HG03460 (cell line): ENCODE measurements around the gene OTOF.
"Not testable (repeated sequence)": the region's sequence is repeated elsewhere in the genome, so short reads cannot be mapped to it uniquely, and the experiment has no call there.

Source experiments
- ATAC-seq: cut with Tn5 transposase; IDR thresholded peaks from one replicate; pipeline ENCODE4 v1.9.1; 2021; ENCODE audit not compliant: unreplicated experiment

Gene OTOF

DNA sequence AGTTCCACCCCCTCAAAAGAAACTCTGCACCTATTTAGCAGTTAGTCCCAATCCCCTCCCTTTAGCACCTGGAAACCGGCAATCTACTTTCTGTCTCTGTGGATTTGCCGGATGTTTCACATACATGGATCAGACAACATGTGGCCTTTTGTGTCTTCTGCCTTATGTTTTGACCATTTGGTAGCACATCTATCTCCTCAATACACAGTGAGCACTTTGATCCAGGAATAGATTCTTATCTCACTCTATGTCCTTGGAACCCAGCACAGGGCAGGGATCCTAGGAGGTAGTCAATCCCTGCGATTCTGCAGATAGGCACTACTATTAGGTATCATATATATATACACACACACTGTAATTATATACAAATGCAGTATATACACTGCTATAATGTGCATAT, 3.8 kb upstream of the OTOF start:
- ATAC-seq: no peak

DNA sequence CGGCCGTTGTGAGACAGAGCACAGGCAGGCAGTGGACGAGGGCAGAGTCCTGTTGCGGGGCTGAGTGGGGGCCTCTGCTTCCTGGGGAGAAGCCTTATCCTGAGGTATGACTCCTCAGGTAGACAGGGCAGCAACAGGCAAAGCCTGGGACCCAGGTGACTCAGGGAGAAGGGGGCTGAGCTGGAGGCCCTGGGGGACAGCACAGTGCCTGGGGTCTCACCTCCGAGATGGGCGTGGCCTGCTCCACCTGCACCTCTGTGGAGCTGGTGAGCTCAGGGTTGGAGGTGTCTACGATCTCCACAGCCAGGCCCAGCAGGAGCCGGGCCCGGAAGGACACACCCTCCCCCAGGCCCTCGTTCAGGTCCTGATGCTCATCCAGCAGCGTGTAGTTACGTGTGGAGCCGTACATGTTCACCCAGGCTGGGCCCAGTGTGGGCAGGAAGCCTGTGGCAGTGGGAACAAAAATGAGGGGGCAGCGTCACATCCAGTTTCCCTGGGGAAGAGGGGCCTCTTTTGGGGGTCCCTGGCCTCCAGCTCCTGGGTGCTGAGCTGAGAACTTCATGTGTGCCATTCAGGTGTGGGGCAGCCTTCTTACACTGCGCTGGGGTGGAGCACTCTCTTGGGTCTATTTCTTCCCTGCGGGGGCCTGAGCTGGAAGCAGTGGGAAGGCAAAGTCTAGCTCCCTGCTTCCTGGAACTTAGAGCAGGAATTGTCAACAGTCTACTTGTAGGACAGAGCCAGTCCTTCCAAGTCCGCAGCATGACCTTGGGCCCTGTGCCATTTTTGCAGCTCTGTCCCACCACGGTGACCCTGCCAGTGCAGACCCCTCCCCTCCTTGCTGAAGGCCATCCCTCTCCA, 2.9 kb upstream of the OTOF start:
- no peak for ATAC-seq

DNA sequence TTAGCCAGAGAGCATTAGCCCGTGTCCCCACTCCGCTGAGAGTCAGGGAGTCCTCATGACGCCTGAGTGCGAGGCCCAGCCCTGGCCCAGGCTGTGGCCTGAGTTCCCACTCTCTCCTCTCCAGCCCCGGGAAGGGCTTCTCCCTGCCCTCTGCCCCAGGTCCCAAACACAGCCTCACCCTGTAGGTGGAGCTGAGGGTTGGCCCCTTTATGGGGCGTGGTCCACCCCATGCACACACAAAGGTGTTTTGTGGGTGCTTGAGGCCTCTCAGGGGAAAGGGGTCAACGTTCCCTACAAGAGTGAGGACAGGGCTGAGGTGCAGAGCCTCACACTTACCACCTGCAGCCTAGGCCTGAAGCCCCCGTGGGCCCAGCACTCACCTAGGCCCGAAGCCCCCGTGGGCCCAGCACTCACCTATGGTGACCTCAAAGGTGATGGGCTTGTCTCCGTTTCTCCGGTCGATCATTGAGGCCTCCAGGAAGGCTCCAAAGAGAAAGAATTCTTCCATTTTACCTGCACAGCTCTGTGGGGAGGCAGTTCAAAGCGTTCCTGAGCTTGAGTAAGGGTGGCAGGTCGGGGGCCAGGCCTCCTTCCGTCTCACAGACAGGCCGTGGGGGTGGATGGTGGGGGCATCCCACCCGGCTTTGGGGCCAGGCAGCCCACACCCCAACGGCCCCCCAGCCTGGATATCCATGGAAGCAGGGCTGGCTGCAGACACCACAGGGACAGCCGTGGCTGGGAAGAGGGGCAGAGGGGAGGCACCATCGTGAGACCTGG, 2.1 kb upstream of the OTOF start:
- no peak for ATAC-seq

DNA sequence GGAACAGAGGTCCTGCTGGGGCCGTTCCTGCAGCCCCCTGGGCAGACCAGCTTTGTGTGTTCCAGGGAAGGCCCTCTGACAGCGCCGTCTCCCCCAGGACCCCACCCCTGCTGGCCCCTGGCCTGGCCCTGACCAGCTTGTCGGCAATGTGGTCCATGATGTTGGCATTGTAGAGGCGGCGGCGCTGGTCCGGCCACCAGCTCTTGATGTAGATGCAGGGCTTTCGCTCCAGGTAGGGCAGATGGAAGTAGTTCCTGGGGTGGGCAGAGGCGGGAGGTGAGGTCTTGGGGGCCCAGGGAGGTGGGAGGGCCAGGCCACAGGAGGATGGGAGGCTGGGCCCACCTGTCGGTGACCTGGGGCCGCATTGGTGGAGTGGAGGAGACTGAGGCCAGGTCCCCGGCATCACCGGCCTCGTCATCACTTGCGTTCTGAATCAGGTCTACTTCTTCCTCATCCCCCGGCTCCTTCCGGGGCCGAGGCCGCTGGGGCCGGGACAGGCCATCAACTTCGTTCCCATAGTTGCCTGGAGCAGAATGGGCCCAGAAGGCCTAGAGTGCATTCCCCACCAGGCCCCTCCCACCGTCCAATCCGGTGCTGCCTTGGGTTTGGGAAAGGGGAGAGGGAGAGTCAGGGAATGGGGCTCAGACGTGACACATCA, 1.3 kb upstream of the OTOF start:
- no peak for ATAC-seq

GRCh38 chr2:26478366-26478765, 442 bp upstream of the OTOF start:
- ATAC-seq: no peak

DNA sequence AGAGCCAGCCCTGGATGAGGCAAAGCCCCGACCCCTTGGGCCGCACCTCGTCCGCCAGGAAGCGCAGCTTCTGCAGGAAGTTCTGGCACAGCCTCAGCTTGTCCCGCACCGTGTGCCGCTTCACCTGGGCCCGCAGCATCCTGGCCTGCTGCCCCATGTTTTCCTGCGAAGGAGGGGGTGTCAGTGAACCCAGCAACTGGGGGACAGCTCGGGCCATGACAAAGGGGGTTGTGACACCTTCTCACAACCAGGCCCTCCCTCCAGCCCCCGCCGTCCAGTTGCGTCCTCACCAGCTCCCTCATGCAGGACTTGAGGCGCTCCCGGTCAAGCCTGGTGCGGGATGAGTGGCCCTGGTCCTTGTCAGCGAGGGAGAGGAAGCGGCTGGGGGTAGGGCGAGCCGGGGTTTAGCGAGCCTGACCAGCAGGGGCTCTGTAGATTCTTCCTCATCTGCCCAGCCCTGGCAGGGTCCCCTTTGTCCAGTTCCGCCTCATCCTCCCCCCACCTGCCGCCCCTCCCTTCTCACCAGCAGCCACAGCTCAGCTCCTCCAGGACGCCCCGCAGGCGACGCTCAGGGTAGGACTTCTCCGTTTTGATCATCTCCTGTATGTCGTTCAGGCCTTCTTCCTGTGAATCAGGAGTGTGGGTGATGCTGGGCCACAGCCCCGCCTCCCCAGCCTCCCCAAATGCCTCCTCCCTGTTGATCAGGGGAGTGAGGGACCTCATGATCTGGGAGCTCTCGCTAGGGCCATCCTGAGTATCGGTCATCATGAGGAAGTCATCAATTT, 606 bp downstream of the OTOF start:
- no peak for ATAC-seq

GRCh38 chr2:26475832-26476501, 2.0 kb downstream of the OTOF start:
- no peak for ATAC-seq

GRCh38 chr2:26475037-26475436, 2.9 kb downstream of the OTOF start:
- no peak for ATAC-seq

DNA sequence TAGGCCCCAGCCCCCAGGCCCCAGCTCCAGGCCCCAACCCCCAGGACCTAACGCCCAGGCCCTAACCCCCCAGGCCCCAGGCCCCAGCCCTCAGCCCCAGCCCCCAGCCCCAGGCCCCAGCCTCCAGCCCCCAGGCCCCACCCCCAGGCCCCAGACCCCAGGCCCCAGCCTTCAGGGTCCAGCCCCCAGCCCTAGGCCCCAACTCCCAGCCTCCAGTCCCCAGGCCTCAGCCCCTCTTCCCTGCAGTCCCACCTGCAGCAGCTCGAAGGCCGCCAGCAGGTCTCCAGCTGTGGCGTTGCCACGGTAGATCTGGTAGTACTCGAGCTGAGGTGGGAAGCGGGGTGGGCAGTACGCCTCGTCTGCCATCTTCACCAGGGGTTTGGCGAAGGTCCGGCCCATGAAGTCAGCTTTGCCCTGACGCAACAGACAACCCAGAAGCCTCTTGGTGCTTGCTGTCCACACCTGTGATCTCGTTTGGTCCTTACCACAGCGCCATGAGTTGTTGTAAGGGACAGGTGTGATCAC, 3.6 kb downstream of the OTOF start:
- no peak for ATAC-seq

GRCh38 chr2:26473796-26474195, 4.1 kb downstream of the OTOF start:
- no peak for ATAC-seq

GRCh38 chr2:26472821-26473655, 4.9 kb downstream of the OTOF start:
- ATAC-seq: no peak

- ATAC-seq: no peak
Observed at GRCh38 chr2:26471766-26472706, 5.9 kb downstream of the OTOF start.

- no peak for ATAC-seq
Observed at GRCh38 chr2:26471289-26471688, 6.6 kb downstream of the OTOF start.

DNA sequence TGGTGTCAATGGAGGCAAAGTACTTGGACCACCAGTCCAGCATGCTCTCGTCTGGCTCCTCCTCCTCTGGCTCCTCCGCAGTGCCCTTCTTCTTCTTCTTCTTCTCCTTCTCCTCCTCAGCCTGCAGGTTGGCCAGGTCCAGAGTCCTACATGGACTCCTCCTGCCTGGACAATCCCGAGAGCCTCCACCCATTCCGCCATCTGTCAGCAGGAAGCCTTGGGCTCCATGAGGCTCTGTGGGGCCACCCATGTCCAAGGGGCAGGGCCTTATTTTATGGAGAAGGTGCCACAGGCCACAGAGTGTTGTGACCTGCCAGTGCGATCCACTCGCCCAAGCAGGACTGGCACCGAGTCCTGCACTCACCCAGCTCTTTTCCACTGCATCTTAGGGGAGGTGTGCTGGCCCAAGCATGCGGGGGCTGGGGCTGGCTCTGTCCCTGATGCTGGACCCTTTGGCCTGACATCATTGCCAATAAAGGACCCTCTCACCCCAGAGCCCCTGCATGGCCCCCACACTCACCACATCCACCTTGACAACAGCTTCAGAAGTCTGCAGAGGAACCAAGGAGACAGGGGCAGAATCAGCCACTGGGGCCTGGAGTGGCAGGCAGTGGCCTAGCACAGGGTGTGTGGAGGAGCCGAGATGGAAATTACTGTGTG, 7.2 kb downstream of the OTOF start:
- no peak for ATAC-seq

DNA sequence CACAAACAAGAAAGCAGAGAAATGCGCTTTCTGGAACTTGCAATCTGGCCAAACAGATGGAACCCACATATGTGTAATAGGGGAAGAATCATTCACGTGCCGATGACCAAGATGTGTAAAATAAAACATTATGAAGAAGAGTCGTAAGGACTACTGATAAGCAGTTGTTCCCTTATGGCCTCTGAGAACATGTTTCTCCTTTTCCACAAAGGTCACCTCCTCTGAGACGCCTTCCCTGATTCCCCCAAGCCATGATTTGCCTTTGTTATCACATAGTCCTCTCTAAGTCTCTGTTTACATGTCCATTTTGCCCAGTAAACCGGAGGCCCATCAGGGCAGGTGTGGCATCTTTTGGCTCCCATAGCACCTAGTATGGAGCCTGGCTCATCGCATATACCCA, 8.0 kb downstream of the OTOF start:
- no peak for ATAC-seq

GRCh38 chr2:26469092-26469710, 8.7 kb downstream of the OTOF start:
- no peak for ATAC-seq

DNA sequence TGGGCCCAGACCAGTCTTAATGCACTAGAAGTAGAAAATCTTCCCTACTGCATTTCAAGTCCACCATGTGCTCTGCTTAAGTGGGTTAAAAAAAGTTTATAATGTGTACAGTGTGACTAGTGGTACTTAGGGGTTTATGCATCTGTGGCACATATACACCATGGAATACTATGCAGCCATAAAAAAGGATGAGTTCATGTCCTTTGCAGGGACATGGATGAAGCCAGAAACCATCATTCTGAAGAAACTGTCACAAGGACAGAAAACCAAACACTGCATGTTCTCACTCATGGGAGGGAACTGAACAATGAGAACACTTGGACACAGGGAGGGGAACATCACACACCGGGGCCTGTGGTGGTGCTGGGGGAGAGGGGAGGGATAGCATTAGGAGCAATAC, 9.4 kb downstream of the OTOF start:
- not testable (repeated sequence) for ATAC-seq
